Measurements from ENCODE around the gene ATP13A3. TPM values are rescaled to one million over a fixed set of nuclear protein-coding genes. Genes with fewer than 3 reads are reported as not detected.
A peak's percentile ranks its signal among the peaks of the same experiment; 100 is the strongest.
"Not testable (repeated sequence)": the region's sequence is repeated elsewhere in the genome, so short reads cannot be mapped to it uniquely, and the experiment has no call there.

The ATP13A3 gene
- total RNA-seq, 1 donor from 2014 or later: 91.9 TPM

DNA sequence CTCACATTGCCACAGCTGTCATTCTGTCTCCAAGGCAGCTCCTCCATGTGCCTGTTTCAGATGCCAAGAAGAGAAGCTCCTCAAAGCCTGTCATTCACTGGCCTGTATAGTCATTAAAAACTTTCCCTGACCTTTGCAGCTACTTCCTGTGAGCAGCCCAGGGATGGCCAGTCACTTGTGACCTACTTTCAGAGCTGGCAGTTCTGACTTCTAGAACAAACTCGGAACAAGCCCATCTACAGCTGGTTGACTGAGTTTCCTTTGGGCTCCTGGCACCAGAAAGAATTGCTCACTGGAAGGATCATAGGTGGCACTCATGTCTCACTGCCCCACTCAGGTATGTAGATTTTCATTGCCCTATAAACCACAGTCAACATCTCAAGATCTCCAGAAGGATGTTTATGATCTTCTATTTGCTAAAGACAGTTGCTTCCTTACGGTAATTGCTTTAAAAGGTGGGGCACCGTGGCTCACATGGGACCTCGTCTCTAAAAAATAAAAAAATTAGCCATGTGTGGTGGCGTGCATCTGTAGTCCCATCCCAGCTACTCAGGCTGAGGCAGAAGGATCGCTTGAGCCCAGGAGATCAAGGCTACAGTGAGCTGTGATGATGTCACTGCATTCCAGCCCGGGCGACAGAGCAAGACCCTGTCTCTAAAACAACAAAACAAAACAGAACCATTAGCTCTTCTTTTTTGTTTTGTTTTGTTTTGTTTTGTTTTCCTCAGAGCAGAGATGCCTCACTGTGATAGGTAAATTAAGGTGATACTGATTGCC is 11.2 kb upstream of the ATP13A3 start:
- ATAC-seq (ENCODE audit: low read depth): peak; percentile 64
- no peak for DNase-seq
- H3K27me3 Mint-ChIP-seq: no peaks in the 10 kb centered on the region
- H3K4me1 Mint-ChIP-seq: peaks cover 21% of the 10 kb centered on the region
- H3K9me3 Mint-ChIP-seq: no peaks in the 10 kb centered on the region
- H3K4me3 Mint-ChIP-seq: no peak overlapping the region
- H3K27ac Mint-ChIP-seq: no peak overlapping the region
- POLR2A ChIA-PET: interaction anchor here (0.7 to 2.5 kb wide), 3 partner anchors 9 to 86 kb away, joined by 3 to 9 read pairs (median 8); partner anchors contain the start of gene ATP13A3
- CTCF ChIA-PET: interaction anchor here (1.1 kb wide), 1 partner anchor 28 kb away, joined by 3 read pairs; no protein-coding TSS in a partner anchor
- TF ChIP-seq, protein P1, sequence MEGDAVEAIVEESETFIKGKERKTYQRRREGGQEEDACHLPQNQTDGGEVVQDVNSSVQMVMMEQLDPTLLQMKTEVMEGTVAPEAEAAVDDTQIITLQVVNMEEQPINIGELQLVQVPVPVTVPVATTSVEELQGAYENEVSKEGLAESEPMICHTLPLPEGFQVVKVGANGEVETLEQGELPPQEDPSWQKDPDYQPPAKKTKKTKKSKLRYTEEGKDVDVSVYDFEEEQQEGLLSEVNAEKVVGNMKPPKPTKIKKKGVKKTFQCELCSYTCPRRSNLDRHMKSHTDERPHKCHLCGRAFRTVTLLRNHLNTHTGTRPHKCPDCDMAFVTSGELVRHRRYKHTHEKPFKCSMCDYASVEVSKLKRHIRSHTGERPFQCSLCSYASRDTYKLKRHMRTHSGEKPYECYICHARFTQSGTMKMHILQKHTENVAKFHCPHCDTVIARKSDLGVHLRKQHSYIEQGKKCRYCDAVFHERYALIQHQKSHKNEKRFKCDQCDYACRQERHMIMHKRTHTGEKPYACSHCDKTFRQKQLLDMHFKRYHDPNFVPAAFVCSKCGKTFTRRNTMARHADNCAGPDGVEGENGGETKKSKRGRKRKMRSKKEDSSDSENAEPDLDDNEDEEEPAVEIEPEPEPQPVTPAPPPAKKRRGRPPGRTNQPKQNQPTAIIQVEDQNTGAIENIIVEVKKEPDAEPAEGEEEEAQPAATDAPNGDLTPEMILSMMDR (IDR thresholded peaks at IDR 0.05): no peak
- intact Hi-C loops (cut with micrococcal nuclease): no loop called here
- H3K36me3 Mint-ChIP-seq (ENCODE audit: low read depth): no peaks in the 10 kb centered on the region

DNA sequence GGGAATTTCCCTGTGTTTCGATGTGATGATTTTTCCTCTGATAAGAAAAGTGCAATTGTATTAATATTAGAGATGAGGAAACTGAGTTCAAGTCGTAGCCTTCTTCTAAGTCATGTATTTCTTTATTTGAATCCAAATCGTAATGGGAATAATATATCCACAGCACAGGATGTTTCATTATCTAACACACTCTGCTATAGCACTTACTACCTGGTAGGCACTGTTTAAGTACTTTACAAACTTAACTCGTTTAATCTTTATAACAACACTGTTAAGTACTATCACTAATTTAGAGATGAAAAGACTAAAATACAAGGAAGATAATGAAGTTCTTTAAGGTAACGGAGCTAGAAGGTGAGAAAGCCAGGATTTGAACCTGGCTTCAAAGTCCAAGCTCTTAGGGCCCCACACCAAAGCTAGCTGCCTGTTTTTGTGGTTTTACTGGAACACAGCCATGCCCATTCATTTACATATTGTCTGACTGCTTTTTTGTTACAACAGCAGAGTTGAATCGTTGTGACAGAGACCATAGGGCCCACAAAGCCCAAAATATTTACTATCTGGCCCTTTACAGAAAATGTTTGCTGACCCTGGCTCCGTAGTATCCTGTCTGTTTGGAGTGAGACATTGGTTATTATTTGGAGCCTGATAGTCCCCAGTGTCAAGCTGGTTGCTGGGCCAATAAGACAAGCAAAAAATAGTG is 9.6 kb upstream of the ATP13A3 start:
- no peaks in the 10 kb centered on the region for H3K36me3 Mint-ChIP-seq (ENCODE audit: low read depth)
- TF ChIP-seq, protein P1 (IDR thresholded peaks at IDR 0.05): no peak
- ChIA-PET POLR2A (interaction anchor here (1.4 to 2.5 kb wide), 2 partner anchors 10 to 12 kb away, joined by 3 to 9 read pairs; partner anchors contain the start of gene ATP13A3), CTCF (no interaction called here)
- H3K27me3 Mint-ChIP-seq: no peaks in the 10 kb centered on the region
- intact Hi-C loops (cut with micrococcal nuclease): no loop called here
- no peak overlapping the region for H3K27ac Mint-ChIP-seq
- peaks cover 29% of the 10 kb centered on the region for H3K4me1 Mint-ChIP-seq
- no peak overlapping the region for H3K4me3 Mint-ChIP-seq
- DNase-seq: no peak
- peak; percentile 19 for ATAC-seq (ENCODE audit: low read depth)
- H3K9me3 Mint-ChIP-seq: no peaks in the 10 kb centered on the region

DNA sequence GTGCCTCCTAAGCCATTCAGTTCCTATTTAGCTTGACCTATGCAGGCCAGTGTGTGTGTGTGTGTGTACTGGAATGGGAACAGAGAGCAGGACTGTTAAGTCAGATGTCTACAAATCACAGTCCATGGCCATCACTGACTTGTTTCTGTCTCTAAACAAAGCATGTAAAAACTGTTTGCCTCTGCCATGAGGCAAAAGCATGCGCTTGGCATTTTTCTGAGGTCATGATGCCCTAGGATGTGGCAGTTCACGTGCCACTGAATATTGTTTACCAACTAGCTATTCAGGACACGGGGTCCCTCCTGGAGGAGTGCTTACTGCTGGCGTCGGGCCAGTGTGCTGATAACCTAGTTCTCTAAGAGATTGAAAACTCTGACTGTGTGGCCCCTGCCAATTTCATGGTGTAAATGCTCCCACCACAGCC is 8.2 kb upstream of the ATP13A3 start:
- H3K4me1 Mint-ChIP-seq: peaks cover 42% of the 10 kb centered on the region
- no peak overlapping the region for H3K27ac Mint-ChIP-seq
- POLR2A ChIA-PET: no interaction called here
- H3K27me3 Mint-ChIP-seq: no peaks in the 10 kb centered on the region
- intact Hi-C loops (cut with micrococcal nuclease): no loop called here
- CTCF ChIA-PET: no interaction called here
- DNase-seq: no peak
- no peaks in the 10 kb centered on the region for H3K36me3 Mint-ChIP-seq (ENCODE audit: low read depth)
- no peak overlapping the region for H3K4me3 Mint-ChIP-seq
- no peak for ATAC-seq (ENCODE audit: low read depth)
- TF ChIP-seq, protein P1 (IDR thresholded peaks at IDR 0.05): no peak
- no peaks in the 10 kb centered on the region for H3K9me3 Mint-ChIP-seq

DNA sequence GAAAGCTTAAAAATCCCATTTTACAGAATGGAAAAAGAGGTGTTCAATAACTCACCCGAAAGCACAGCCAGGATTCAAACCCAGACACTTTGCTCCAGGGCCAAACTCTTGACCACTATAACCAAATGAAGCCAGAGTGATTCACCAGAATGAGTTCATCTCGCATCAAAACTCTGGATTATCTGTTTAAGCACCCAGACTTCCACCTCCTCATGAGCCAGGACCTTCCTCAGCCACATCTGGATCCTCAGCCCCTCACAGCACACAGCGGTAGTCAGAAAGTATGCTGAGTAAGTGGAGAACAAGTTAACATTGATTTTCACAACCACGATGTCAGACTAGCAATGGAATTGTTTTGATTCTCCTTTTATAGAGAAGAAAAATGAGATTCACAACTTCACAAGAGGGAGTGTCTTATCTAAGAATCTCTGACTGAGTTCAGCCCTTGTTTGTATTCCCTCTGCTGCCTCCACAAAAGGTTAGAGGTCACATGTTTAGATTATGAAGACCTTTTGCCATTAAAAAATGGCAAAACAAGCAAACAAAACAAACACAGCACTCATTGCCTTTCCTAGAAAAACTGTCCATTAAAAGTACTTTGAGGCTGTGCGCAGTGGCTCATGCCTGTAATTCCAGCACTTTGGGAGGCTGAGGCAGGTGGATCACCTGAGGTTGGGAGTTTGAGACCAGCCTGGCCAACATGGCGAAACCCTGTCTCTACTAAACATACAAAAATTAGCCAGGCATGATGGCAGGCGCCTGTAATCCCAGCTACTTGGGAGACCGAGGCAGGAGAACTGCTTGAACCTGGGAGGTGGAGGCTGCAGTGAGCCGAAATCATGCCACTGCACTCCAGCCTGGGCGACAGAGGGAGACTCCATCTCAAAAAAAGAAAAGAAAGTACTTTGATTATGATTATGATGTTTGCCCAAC is 7.5 kb upstream of the ATP13A3 start:
- H3K27ac Mint-ChIP-seq; H3K27me3 Mint-ChIP-seq; POLR2A ChIA-PET; H3K36me3 Mint-ChIP-seq (ENCODE audit: low read depth); intact Hi-C loops (cut with micrococcal nuclease); H3K9me3 Mint-ChIP-seq; DNase-seq; ATAC-seq (ENCODE audit: low read depth); H3K4me3 Mint-ChIP-seq: not testable (repeated sequence)
- H3K4me1 Mint-ChIP-seq: peaks cover 49% of the 10 kb centered on the region
- CTCF ChIA-PET: interaction anchor here (0.6 kb wide), 1 partner anchor 1057 kb away, joined by 3 read pairs; no protein-coding TSS in a partner anchor

DNA sequence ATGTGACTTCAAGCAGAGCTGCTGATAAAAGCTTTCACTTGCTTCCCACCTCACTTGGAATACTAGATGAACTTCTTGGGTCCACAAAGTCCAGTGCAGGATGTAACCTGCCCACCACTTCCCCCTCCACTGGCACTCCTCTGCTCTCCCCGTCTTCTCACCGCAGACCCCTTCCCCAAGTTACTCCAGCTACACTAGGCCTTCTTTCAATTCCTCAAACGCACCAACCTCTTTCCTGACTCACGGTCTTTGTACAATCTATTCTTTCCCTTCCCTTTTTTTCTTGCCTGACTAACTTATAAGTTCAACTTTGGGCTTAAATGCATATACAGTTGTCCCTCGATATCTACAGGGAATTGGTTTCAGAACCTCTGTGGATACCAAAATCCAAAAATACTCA is 5.2 kb upstream of the ATP13A3 start:
- no peaks in the 10 kb centered on the region for H3K9me3 Mint-ChIP-seq
- TF ChIP-seq, protein P1 (IDR thresholded peaks at IDR 0.05): no peak
- peaks cover 62% of the 10 kb centered on the region for H3K4me1 Mint-ChIP-seq
- ChIA-PET POLR2A (interaction anchor here (1.2 kb wide), 1 partner anchor 91 kb away, joined by 3 read pairs; no protein-coding TSS in a partner anchor), CTCF (no interaction called here)
- peak overlapping the region; percentile 17 for H3K4me3 Mint-ChIP-seq
- DNase-seq (no peak), ATAC-seq (ENCODE audit: low read depth) (peak; percentile 13)
- intact Hi-C loops (cut with micrococcal nuclease): no loop called here
- H3K36me3 Mint-ChIP-seq (ENCODE audit: low read depth): no peaks in the 10 kb centered on the region
- peak overlapping the region; percentile 81 for H3K27ac Mint-ChIP-seq
- no peaks in the 10 kb centered on the region for H3K27me3 Mint-ChIP-seq
